T-helper 9 cell (primary cell): ENCODE results near the gene PDSS2.

ENCODE experiments used
- DNase-seq: peaks from one replicate; pipeline ENCODE4 v3.0.0-alpha.2; 2020

Gene PDSS2

DNA sequence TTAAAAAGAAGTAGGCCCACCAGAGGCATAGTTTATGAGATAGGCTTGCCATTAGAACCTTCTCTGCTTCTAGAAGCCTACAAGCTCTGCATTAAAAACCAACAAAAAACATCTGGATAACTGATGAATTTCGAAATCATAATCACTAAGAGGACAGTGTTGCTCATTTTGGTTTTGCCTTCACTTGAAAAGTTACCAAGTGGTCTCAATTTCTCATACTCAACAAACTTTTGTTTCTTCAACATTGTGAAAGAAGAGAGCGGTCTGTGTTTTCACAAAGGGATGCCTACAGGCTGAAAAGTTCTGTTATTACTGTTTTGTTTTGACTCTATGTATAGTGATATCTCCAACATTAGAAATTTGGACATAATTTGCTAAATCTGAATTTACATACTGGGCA is 98.9 kb downstream of the PDSS2 start:
- no peak for DNase-seq

DNA sequence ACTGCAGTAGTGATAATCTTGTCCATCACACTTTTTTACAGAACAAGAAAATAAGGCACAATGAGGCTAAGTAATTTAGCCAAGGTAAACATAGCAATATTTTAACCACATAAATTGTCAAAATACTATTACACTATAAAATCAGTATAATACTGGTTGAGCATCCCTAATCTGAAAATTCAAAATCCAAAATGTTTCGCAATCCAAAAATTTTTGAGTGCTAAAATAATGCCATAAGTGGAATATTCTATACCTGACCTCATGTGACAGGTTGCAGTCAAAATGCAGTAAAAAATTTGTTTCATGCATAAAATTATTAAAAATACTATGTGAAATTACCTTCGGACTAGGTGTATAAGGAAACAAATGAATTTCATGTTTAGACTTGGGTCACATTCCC is 101.5 kb downstream of the PDSS2 start:
- DNase-seq, result no peak

DNA sequence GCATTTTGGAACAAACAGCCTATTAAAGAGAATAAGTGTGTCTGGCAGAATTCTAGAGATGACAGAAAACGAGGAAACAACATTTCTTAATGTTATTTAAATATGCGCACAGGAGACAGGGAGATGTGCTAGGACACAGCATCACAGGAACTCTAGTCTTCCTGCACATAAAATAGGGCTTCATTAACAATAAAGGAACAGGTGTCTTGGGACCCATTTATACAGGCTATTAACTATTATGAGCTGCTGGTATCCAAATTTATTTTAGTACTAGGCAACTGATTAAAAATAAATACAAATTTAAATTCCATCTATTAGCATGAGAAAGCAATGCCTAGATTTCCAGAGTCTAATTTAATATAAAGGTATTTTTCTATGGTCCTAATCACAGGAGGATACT is 102.3 kb downstream of the PDSS2 start:
- DNase-seq, result no peak

- no peak for DNase-seq
Measured at GRCh38 chr6:107355659-107356058, 103.7 kb downstream of the PDSS2 start.

- no peak for DNase-seq
Measured at GRCh38 chr6:107354451-107354850, 104.9 kb downstream of the PDSS2 start.

- DNase-seq, result no peak
Measured at GRCh38 chr6:107353773-107354382, 105.5 kb downstream of the PDSS2 start.

DNA sequence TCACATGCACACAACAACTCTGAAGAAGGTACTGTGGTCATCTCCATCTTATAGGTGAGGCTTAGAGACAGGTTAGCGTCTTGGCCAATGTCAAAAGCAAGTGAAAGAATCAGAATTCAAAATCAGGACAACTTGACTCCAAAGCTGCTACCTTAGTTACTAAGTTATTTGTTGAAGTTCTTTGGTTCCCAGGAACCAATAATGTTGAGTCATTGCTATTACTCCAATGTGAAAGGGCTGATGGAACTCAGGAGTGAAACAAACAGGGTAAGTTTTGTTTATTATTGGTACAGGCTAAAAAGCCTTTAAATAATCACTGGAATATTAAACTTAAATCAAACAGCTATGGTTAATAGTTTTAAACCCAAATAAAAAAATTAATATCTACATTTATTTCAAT is 111.1 kb downstream of the PDSS2 start:
- DNase-seq, result no peak

DNA sequence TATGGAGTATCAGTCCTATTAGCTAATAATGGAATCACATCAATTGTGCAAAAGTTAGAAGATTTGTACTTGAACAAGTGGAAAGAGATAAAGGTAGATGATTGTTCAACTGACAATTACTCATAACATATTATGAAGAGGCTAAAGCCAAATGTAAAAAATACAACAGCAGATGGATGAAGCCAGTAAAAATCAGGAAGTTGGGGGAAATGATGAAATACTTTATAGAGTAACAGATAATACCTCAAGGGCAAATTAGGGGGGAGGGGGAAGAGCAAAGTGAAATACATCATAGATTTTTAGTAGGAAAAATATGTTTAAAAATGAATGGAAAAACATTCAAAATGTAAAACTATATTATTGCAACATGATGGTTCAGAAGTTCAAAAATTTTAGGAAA is 114.0 kb downstream of the PDSS2 start:
- DNase-seq, result no peak

GRCh38 chr6:107344981-107345380 is 114.4 kb downstream of the PDSS2 start:
- DNase-seq, result no peak

DNA sequence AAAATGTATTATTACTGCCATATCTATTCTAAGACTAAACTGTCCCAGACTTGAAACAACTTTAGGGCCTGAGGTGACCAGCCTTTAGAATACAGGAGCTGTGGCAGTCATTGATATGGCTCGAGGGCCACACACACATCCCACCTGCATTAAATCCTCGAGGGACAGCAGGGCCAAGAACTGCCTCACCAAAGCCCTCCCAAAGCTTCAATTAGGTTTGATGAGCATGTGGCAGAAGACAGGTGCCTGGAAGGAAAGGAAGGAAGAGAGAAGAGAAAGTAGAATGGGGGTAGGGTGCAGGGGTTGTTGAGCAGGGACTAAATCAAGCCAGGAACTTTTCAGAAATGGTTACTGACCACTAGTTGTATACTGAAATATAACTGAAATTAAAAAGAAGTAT is 115.0 kb downstream of the PDSS2 start:
- DNase-seq, result no peak

DNA sequence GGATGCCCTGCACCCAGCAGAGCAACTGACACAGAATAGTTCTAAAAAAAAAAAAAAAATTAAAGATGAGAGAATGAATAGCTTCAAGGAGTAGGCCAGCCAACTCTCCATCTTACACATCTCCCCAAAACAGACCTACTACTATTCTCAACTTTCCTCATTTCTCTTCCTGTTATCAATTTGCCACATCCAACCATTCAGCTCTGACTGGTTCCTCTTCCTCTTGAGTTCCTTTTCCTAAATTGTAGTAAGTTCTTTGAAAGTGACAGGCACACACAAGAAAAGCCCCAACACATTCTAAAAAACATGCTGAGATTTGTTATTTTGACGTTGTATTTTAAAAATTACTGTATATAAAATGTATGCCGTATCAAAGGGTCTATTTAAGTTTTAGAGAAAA is 117.2 kb downstream of the PDSS2 start:
- no peak for DNase-seq

- DNase-seq, result no peak
Measured at GRCh38 chr6:107340881-107341280, 118.5 kb downstream of the PDSS2 start.

- no peak for DNase-seq
Measured at GRCh38 chr6:107337191-107337741, 122.1 kb downstream of the PDSS2 start.

DNA sequence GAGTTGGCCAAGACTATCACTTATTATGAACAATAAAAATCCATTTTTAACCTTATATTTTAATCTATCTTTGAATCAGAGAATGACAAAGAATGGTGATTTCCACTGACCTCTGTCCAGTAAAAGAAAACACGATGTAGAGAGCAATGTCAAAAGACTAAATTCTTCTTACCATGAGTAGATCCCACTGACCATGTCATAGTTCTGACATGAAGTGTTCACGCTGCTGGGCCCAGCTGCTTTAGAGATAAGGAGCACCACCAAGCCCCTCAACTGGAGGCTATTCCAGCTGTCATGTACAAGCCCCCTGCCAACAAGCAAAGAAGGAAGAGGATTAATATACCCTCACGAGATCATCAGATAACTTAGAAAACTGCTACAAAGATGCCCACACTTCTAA is 125.3 kb downstream of the PDSS2 start:
- no peak for DNase-seq

GRCh38 chr6:107333491-107333890 is 125.9 kb downstream of the PDSS2 start:
- DNase-seq, result no peak

DNA sequence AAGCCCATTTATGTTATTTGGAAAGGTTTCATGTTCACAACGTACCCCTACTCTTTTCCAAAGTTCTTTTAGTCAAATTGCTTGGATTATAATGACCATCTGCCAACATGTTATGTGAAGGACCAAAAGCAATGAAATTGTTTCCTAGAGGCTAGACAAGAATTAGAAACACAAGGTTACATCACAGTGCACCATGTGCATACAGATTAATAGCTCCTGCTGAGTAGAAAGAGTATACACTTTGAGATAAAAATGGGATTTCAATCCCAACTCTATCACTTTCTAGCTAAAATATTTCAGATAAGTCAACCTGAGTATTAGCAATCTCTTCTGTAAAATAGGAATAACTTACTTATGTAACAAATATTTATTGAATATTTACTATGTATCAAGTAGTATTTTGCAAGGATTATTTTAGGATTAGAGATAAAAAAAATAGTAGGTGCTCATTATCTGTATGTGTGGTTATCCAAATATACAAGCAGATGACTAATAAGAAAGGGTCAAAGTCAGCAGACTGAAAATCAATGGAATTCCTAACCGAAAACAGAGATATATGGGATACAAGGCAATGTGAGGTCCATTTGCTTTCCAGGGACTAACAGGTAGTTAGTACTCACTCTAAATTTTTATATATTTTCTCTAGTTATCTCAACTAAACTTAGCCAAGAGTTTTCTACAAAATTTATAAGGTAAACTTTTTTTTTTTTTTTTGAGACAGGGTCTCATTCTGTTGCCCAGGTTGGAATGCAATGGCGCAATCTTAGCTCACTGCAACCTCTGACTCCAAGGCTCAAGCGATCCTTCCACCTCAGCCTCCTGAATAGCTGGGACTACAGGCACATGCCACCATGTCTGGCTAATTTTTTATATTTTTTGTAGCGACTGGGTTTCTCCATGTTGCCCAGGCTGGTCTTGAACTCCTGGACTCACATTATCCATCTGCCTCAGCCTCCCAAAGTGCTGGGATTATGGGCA is 127.7 kb downstream of the PDSS2 start:
- no peak for DNase-seq

DNA sequence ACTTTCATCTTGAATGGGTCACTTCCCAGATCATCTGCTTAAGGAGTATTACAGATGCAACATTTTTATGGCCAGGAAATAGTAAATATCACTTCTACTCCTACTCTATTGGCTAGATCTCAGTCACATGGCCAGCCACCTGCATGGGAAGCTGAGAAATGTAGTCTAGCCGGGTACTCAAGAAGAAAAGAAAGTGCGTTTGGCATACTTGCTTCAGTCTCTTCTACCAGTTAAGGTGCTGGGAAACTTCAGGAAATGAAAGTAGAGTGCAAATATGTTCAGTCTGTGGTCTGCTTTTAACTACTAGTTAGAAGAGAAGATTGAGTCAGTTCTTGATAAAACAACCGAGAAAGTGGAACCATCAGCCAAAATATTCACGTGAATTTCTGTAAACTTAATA is 129.2 kb downstream of the PDSS2 start:
- no peak for DNase-seq

GRCh38 chr6:107329063-107329860 is 130.1 kb downstream of the PDSS2 start:
- DNase-seq, result no peak

DNA sequence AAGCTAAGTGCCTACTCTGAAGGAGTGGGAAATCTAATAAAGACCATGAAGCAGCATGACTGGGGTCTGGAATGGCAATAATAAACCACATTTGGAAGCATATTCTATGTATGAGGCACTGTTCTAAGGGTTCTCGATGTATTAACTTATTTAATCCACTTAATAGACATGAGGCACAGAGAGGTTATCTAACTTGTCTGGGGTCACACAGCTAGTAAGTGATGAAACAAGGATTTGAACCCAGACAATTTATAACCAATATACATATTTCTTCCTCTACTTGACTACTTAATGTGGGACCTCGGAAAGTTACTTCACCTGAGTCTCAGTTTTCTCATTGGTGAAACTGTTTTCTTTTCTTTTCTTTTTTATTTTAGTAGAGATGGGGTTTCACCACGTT is 131.3 kb downstream of the PDSS2 start:
- DNase-seq, result no peak

DNA sequence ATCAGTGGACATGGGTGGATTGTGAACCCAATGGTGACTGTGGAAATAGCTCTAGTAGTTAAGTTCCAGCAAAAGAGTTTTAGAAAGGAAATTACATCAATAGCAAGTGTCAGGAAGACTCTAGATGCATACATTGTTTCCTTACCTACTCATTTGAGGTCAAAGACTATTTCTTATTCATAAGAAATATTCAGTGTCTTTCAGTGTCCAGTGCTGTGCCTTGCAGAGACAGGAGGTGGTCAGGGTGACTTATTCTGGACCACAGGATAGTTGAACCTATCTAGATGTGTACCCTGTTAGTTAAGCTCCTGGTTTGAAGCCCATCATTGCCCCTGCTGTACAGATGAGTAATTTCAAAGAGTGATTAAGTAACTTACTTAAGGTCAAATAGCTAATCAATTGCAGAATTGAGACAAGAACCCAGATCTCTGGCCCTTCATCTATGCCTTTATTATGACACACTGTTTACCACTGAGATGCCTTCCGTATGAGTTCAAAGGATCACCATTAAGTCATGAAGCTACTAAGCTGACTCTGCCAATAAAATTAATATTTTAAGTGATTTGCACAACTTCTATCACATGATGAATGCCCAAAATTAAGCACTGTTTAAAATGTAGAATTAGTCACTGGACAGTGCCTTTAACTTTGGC is 136.1 kb downstream of the PDSS2 start:
- no peak for DNase-seq

- DNase-seq, result no peak
Measured at GRCh38 chr6:107321793-107322192, 137.6 kb downstream of the PDSS2 start.

DNA sequence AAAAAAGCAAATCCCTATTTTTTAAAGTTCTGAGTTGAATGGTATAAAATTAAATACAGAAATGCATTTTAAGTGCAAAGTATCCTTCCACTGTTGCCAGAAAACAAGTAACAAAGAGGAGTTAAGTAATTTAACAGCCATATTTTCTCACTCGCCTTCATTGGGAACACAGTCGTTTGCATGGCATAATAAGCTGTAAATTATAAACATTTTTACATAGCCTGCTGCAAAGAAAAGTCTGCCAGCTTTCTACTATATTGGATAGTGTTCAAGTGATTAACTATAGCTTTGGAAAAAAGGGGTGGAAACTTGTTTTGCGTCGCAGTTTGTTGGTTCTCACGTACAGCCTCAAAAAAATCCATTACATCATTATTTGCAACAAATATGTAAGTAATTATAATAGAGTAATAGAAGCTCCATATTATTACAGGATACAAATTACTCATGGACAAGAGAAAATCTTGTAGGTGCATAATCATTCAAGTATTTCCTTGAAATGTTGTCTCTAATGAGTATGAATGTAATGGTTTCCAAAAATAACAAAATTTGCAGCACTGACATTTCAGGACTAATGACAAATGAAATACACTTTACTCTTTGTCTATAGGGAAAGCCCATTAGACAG is 139.3 kb downstream of the PDSS2 start:
- no peak for DNase-seq
